HCT116 (cell line): ENCODE measurements around the gene NAA35.

Experiments
- EZH2 ChIP-seq: fragments of 200-600 bp; sonication (generic); IDR thresholded peaks from 2 replicates; pipeline ENCODE4 v1.6.1; 2017; ENCODE audit warnings: antibody characterized with exemption, mixed run types
- EZH2phosphoT487 ChIP-seq: fragments of 200-600 bp; IDR thresholded peaks from 2 replicates; pipeline ENCODE4 v1.6.1; 2018; ENCODE audit warnings: antibody characterized with exemption, borderline replicate concordance
- FOSL1 ChIP-seq: IDR thresholded peaks from 2 replicates; pipeline ENCODE4 v1.6.1; 2012; ENCODE audit warnings: low read depth
- POLR2A ChIP-seq: IDR thresholded peaks from 2 replicates; pipeline ENCODE4 v1.7.0; 2011; ENCODE audit warnings: borderline replicate concordance; ENCODE audit not compliant: insufficient read depth, insufficient read length; ENCODE audit errors: extremely low read depth
- POLR2AphosphoS5 ChIP-seq: IDR thresholded peaks from 2 replicates; pipeline ENCODE4 v1.6.1; 2011; ENCODE audit warnings: mild to moderate bottlenecking, low read depth, low read length, moderate library complexity
- TCF7L2 ChIP-seq: IDR thresholded peaks from 2 replicates; pipeline ENCODE4 v1.7.0; 2011; ENCODE audit warnings: borderline replicate concordance, inconsistent platforms; ENCODE audit not compliant: insufficient read depth, insufficient read length; ENCODE audit errors: extremely low read depth
- YY1 ChIP-seq: IDR thresholded peaks from 2 replicates; pipeline ENCODE4 v1.6.1; 2011; ENCODE audit warnings: low read length, low read depth, moderate library complexity, mild to moderate bottlenecking; ENCODE audit not compliant: insufficient replicate concordance; ENCODE audit errors: extremely low read depth
- ZNF274 ChIP-seq: fragments of 200-500 bp; sonication (Bioruptor generic); IDR thresholded peaks from 2 replicates; pipeline ENCODE4 v1.6.1; 2014; ENCODE audit warnings: mild to moderate bottlenecking, low read depth, low read length, inconsistent platforms
- TF ChIP-seq, protein P1 (sequence below), 3 experiments: fragments of 200-600 bp in 1 of 3; sonication (generic) in 1 of 3; IDR thresholded peaks in 2 of 3; conservative IDR thresholded peaks in 1 of 3; 2 replicates each; pipeline ENCODE4 v1.5.1; 2012 to 2017; ENCODE audit warnings: low read depth in 2 of 3, low read length in 2 of 3, antibody characterized with exemption in 1 of 3, borderline replicate concordance in 1 of 3, control low read depth in 1 of 3, mild to moderate bottlenecking in 1 of 3, mixed read lengths in 1 of 3, mixed run types in 1 of 3, moderate library complexity in 1 of 3; ENCODE audit not compliant: insufficient read depth in 1 of 3
- TF ChIP-seq, protein P2 (sequence below): IDR thresholded peaks from 2 replicates; pipeline ENCODE4 v1.6.1; 2012; ENCODE audit warnings: low read depth
- TF ChIP-seq, protein P3 (sequence below): IDR thresholded peaks from 2 replicates; pipeline ENCODE4 v1.6.1; 2012

DNA sequence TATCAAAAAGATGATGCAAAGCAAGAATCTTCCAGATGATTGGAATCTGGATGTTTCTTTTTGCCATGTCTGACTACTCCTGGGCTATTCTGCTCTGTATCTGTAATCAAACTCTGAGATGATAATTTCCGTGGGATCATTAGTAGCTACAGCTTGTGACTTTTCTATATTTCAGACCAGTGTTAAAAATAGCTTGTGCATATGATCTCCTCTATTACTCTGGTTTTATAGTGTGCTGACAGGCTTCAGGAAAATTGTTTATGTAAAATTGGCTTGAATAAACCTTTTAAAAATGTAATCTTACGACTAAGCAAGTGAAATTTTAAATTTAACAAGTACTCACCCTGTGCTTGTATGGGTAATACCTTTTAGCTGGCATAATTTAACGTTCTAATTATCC lies 40.4 kb downstream of the NAA35 start:
- TF ChIP-seq, protein P1, sequence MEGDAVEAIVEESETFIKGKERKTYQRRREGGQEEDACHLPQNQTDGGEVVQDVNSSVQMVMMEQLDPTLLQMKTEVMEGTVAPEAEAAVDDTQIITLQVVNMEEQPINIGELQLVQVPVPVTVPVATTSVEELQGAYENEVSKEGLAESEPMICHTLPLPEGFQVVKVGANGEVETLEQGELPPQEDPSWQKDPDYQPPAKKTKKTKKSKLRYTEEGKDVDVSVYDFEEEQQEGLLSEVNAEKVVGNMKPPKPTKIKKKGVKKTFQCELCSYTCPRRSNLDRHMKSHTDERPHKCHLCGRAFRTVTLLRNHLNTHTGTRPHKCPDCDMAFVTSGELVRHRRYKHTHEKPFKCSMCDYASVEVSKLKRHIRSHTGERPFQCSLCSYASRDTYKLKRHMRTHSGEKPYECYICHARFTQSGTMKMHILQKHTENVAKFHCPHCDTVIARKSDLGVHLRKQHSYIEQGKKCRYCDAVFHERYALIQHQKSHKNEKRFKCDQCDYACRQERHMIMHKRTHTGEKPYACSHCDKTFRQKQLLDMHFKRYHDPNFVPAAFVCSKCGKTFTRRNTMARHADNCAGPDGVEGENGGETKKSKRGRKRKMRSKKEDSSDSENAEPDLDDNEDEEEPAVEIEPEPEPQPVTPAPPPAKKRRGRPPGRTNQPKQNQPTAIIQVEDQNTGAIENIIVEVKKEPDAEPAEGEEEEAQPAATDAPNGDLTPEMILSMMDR (IDR thresholded peaks at IDR 0.05 in 2 of 3, conservative IDR thresholded peaks at IDR 0.05 in 1 of 3; ENCODE audit: borderline replicate concordance in 1 of 3, insufficient read depth in 1 of 3, low read depth in 2 of 3, low read length in 2 of 3): no peak
- TF ChIP-seq, protein P2, sequence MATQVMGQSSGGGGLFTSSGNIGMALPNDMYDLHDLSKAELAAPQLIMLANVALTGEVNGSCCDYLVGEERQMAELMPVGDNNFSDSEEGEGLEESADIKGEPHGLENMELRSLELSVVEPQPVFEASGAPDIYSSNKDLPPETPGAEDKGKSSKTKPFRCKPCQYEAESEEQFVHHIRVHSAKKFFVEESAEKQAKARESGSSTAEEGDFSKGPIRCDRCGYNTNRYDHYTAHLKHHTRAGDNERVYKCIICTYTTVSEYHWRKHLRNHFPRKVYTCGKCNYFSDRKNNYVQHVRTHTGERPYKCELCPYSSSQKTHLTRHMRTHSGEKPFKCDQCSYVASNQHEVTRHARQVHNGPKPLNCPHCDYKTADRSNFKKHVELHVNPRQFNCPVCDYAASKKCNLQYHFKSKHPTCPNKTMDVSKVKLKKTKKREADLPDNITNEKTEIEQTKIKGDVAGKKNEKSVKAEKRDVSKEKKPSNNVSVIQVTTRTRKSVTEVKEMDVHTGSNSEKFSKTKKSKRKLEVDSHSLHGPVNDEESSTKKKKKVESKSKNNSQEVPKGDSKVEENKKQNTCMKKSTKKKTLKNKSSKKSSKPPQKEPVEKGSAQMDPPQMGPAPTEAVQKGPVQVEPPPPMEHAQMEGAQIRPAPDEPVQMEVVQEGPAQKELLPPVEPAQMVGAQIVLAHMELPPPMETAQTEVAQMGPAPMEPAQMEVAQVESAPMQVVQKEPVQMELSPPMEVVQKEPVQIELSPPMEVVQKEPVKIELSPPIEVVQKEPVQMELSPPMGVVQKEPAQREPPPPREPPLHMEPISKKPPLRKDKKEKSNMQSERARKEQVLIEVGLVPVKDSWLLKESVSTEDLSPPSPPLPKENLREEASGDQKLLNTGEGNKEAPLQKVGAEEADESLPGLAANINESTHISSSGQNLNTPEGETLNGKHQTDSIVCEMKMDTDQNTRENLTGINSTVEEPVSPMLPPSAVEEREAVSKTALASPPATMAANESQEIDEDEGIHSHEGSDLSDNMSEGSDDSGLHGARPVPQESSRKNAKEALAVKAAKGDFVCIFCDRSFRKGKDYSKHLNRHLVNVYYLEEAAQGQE: no peak
- TF ChIP-seq EZH2phosphoT487 (no peak), YY1 (no peak), FOSL1 (no peak), ZNF274 (no peak), POLR2A (no peak), POLR2AphosphoS5 (no peak), EZH2 (no peak), TCF7L2 (no peak)
- TF ChIP-seq, protein P3, sequence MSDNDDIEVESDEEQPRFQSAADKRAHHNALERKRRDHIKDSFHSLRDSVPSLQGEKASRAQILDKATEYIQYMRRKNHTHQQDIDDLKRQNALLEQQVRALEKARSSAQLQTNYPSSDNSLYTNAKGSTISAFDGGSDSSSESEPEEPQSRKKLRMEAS: no peak
